HEK293 (cell line): ENCODE measurements around the gene SELENOI.

ENCODE experiments used
- CTCF ChIP-seq: fragments of 450-650 bp; formaldehyde crosslinking; IDR thresholded peaks from 2 replicates; pipeline ENCODE4 v1.5.1; 2016; ENCODE audit warnings: missing biosample characterization, missing genetic modification characterization
- KLF9 ChIP-seq: fragments of 450-650 bp; formaldehyde crosslinking; IDR thresholded peaks from 2 replicates; pipeline ENCODE4 v1.5.1; 2016; ENCODE audit warnings: missing biosample characterization, missing genetic modification characterization, low read depth
- TCF7L2 ChIP-seq: IDR thresholded peaks from 2 replicates; pipeline ENCODE4 v1.6.1; 2011; ENCODE audit warnings: low read depth, mild to moderate bottlenecking, inconsistent platforms, low read length, moderate library complexity, borderline replicate concordance
- ZBTB26 ChIP-seq: fragments of 450-650 bp; formaldehyde crosslinking; optimal IDR thresholded peaks from 2 replicates; pipeline ENCODE3; 2016; ENCODE audit warnings: missing biosample characterization, mild to moderate bottlenecking, missing genetic modification characterization
- ZFP3 ChIP-seq: fragments of 450-650 bp; formaldehyde crosslinking; IDR thresholded peaks from 2 replicates; pipeline ENCODE4 v1.5.1; 2016; ENCODE audit warnings: low read depth, missing biosample characterization, missing genetic modification characterization
- ZNF121 ChIP-seq: fragments of 450-650 bp; formaldehyde crosslinking; IDR thresholded peaks from 2 replicates; pipeline ENCODE4 v1.5.1; 2016; ENCODE audit warnings: missing biosample characterization, missing genetic modification characterization
- ZNF133 ChIP-seq: fragments of 450-650 bp; formaldehyde crosslinking; IDR thresholded peaks from 2 replicates; pipeline ENCODE4 v1.5.1; 2016; ENCODE audit warnings: missing biosample characterization, missing genetic modification characterization
- ZNF19 ChIP-seq: fragments of 450-650 bp; formaldehyde crosslinking; IDR thresholded peaks from 2 replicates; pipeline ENCODE4; 2016; ENCODE audit warnings: missing biosample characterization, missing genetic modification characterization, low read depth
- ZNF274 ChIP-seq, 2 experiments: fragments of 200-500 bp in 1 of 2; fragments of 450-650 bp in 1 of 2; sonication (Bioruptor generic) in 1 of 2; formaldehyde crosslinking in 1 of 2; IDR thresholded peaks; 2 replicates each; pipeline versions ENCODE4 v1.5.1 to v1.6.1; 2014 to 2016; ENCODE audit warnings: borderline replicate concordance in 1 of 2, inconsistent platforms in 1 of 2, low read length in 1 of 2, missing biosample characterization in 1 of 2, missing genetic modification characterization in 1 of 2
- ZNF280C ChIP-seq: fragments of 450-650 bp; formaldehyde crosslinking; IDR thresholded peaks from 2 replicates; pipeline ENCODE4 v1.5.1; 2016; ENCODE audit warnings: missing biosample characterization, missing genetic modification characterization
- ZNF433 ChIP-seq: fragments of 450-650 bp; formaldehyde crosslinking; IDR thresholded peaks from 2 replicates; pipeline ENCODE4 v1.5.1; 2016; ENCODE audit warnings: missing biosample characterization, missing genetic modification characterization, low read depth
- ZNF530 ChIP-seq: fragments of 450-650 bp; formaldehyde crosslinking; IDR thresholded peaks from 2 replicates; pipeline ENCODE4 v1.5.1; 2016; ENCODE audit warnings: low read depth, missing biosample characterization, missing genetic modification characterization
- ZNF561 ChIP-seq: fragments of 450-650 bp; IDR thresholded peaks from 2 replicates; pipeline ENCODE4 v1.5.1; 2018; ENCODE audit warnings: missing biosample characterization, missing genetic modification characterization, borderline replicate concordance
- ZSCAN18 ChIP-seq: fragments of 450-650 bp; formaldehyde crosslinking; IDR thresholded peaks from 2 replicates; pipeline ENCODE4 v1.5.1; 2016; ENCODE audit warnings: missing biosample characterization, missing genetic modification characterization

GRCh38 chr2:26318950-26319349 lies 27.0 kb upstream of the SELENOI start:
- TF ChIP-seq ZNF19 (tag by site-specific recombination), result no peak
- no peak for TF ChIP-seq ZNF133
- TF ChIP-seq KLF9 (tag by site-specific recombination), result no peak
- no peak for TF ChIP-seq ZSCAN18
- no peak for TF ChIP-seq CTCF (tag by site-specific recombination)
- TF ChIP-seq ZNF280C (tag by site-specific recombination), result no peak
- TF ChIP-seq ZNF121 (tag by site-specific recombination), result no peak
- no peak for TF ChIP-seq ZNF561
- TF ChIP-seq ZNF433 (tag by site-specific recombination), result no peak
- TF ChIP-seq ZBTB26 (tag by site-specific recombination), result no peak
- TF ChIP-seq TCF7L2, result no peak
- no peak for TF ChIP-seq ZNF530
- no peak for TF ChIP-seq ZFP3 (tag by site-specific recombination)
- TF ChIP-seq ZNF274 (IDR thresholded peaks at IDR 0.05; ENCODE audit: low read length), result no peak
- TF ChIP-seq ZNF274 (tag by site-specific recombination; IDR thresholded peaks at IDR 0.05; ENCODE audit: borderline replicate concordance), result no peak
